GM12873 (cell line): ENCODE results near the gene COG3.

Source experiments
- TF ChIP-seq, protein P1 (sequence below): IDR thresholded peaks from 2 replicates; pipeline ENCODE4 v1.5.1; 2012; ENCODE audit warnings: low read depth, mild to moderate bottlenecking, moderate library complexity, low read length, control low read depth; ENCODE audit not compliant: insufficient read depth; ENCODE audit errors: missing control alignments

Gene COG3

GRCh38 chr13:45432737-45433380 lies 31.9 kb upstream of the COG3 start:
- TF ChIP-seq, protein P1, sequence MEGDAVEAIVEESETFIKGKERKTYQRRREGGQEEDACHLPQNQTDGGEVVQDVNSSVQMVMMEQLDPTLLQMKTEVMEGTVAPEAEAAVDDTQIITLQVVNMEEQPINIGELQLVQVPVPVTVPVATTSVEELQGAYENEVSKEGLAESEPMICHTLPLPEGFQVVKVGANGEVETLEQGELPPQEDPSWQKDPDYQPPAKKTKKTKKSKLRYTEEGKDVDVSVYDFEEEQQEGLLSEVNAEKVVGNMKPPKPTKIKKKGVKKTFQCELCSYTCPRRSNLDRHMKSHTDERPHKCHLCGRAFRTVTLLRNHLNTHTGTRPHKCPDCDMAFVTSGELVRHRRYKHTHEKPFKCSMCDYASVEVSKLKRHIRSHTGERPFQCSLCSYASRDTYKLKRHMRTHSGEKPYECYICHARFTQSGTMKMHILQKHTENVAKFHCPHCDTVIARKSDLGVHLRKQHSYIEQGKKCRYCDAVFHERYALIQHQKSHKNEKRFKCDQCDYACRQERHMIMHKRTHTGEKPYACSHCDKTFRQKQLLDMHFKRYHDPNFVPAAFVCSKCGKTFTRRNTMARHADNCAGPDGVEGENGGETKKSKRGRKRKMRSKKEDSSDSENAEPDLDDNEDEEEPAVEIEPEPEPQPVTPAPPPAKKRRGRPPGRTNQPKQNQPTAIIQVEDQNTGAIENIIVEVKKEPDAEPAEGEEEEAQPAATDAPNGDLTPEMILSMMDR, result no peak

GRCh38 chr13:45433381-45433790 lies 31.4 kb upstream of the COG3 start:
- TF ChIP-seq, protein P1, result no peak

DNA sequence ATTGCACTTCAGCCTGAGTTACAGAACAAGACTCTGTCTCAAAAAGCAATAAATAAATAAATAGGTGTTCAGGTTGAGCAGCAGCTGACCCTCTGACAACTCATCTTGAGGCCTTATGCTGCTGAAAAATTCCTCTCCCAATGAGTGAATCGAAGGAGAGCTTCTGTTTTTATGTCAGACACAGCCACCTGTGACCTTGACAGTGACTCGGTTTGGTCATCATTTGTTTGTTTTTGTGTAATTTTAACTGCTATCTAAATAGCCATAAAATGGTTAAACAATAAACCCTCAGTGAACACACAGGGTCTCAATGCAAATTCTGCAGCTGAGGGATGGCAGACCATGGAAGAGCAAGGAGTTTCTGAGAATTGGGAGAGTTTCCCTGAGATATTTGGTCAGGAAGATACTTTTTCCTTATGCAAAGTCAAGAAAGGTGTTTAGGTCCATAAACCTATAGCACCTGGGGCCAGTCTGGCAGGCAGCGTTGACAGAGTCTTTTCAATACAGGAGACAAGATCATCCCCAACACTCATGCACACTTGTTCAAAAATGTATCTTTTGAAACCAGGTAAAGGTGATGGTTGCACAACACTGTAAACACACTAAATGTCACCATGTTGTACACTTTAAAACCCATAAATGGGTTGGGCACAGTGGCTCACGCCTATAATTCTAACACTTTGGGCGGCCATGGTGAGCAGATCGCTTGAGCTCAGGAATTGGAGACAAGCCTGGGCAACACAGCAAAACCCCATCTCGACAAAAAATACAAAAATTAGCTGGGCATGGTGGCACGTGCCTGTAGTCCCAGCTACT lies 30.0 kb upstream of the COG3 start:
- TF ChIP-seq, protein P1, result no peak

GRCh38 chr13:45436332-45436731 lies 28.4 kb upstream of the COG3 start:
- TF ChIP-seq, protein P1, result no peak

DNA sequence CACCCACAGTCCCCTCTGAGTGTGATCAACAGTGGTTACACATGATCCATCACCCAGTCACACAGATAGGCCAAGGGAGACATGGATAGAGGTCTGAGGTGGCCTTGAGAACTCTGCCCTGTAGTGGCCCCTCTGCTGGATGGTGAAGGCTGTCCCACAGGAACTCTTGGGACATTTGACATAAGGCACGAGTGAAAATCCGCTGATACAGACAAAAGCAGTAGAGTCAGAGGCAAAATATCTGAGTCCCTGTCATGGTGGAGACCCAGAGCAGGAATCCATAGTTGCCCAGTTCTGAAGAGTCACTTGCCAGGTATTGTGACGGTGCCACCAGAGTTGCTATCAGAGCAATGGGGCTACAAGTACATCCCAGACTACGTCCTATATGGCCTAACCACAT lies 27.8 kb upstream of the COG3 start:
- TF ChIP-seq, protein P1, result no peak

DNA sequence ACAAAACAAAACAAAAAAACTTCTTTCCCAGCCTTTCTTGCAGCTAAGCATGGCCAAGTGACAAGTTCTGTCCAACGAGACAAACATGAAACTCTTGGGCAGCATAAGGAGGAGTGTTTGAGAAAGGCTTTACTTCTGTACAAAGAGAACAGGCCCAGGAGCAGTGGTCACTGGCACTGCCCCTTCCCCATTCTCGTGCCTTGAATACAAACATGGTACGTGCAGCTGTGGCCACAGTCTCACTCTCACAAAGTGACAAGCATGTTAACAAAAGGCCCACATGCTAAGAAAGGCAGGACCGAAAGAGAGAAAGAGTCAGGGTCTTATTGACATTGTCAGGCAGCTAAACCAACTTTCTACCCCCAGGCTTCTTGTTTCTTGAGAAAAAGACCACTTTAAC lies 26.8 kb upstream of the COG3 start:
- TF ChIP-seq, protein P1, result no peak

- TF ChIP-seq, protein P1, result no peak
Observed at GRCh38 chr13:45439008-45439407, 25.7 kb upstream of the COG3 start.
